Ishikawa (cell line): ENCODE data around the gene PARP9.

Experiments used
- CEBPB ChIP-seq: IDR thresholded peaks from 2 replicates; pipeline ENCODE4 v1.6.1; 2012
- CREB1 ChIP-seq: IDR thresholded peaks from 2 replicates; pipeline ENCODE4 v1.6.1; 2012; ENCODE audit warnings: low read depth
- EGR1 ChIP-seq: IDR thresholded peaks from 2 replicates; pipeline ENCODE4 v1.6.1; 2012
- EP300 ChIP-seq: IDR thresholded peaks from 2 replicates; pipeline ENCODE4 v1.6.1; 2012; ENCODE audit warnings: borderline replicate concordance
- FOXM1 ChIP-seq: IDR thresholded peaks from 2 replicates; pipeline ENCODE4 v1.6.1; 2012; ENCODE audit warnings: low read depth, borderline replicate concordance
- NFIC ChIP-seq: IDR thresholded peaks from 2 replicates; pipeline ENCODE4 v1.6.1; 2012
- RAD21 ChIP-seq: IDR thresholded peaks from 2 replicates; pipeline ENCODE4 v1.6.1; 2012; ENCODE audit warnings: low read depth
- TAF1 ChIP-seq: IDR thresholded peaks from 2 replicates; pipeline ENCODE4 v1.6.1; 2012; ENCODE audit warnings: low read depth, mild to moderate bottlenecking
- TCF12 ChIP-seq: IDR thresholded peaks from 2 replicates; pipeline ENCODE4 v1.6.1; 2012; ENCODE audit warnings: low read depth
- TEAD4 ChIP-seq: IDR thresholded peaks from 2 replicates; pipeline ENCODE4 v1.6.1; 2012
- YY1 ChIP-seq: IDR thresholded peaks from 2 replicates; pipeline ENCODE4 v1.6.1; 2012; ENCODE audit warnings: low read depth
- ZBTB7A ChIP-seq: IDR thresholded peaks from 2 replicates; pipeline ENCODE4 v1.6.1; 2012; ENCODE audit warnings: low read depth
- TF ChIP-seq, protein P1 (sequence below): IDR thresholded peaks from 2 replicates; pipeline ENCODE4 v1.6.1; 2012
- TF ChIP-seq, protein P2 (sequence below): IDR thresholded peaks from 2 replicates; pipeline ENCODE4 v1.6.1; 2012; ENCODE audit warnings: low read depth, mild to moderate bottlenecking
- TF ChIP-seq, protein P3 (sequence below): IDR thresholded peaks from 2 replicates; pipeline ENCODE4 v1.6.1; 2012

PARP9 gene

DNA sequence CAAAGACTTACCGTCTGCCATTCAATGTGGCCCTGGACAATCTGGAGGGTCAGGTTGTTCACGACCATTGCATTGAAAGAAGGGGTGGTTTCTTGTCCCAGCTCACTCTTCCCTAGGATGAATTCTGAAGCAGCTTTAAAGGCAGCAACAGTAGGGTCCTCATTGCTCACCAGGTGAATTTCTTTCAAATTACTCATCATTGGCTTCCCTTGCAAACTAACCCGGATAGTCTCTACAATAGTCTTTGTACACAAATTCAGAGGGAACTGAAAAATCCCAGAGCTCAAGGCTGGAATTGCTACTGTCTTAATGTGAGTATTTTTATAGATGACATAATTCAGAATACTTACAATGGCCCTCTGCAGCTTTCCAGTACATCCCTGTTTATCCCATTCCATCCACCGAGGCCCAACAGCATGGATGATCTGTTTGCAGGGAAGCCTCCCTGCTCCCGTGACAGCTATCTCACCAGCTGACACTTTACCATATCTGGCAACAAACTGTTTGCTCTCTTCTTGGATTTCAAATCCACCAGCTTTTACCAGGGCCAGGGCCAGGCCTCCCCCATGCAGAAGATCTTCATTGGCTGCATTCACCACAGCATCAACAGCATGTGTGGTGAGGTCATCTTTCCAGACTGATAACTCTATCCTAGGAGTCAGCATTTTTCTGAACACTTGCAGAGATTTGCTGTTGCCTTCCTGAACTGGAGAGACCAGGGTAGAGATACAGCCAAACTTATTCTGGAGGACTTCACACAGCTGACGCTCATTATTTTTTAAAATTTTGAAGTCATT is 8.6 kb downstream of the PARP9 start:
- TF ChIP-seq NFIC, result no peak
- TF ChIP-seq, protein P1, sequence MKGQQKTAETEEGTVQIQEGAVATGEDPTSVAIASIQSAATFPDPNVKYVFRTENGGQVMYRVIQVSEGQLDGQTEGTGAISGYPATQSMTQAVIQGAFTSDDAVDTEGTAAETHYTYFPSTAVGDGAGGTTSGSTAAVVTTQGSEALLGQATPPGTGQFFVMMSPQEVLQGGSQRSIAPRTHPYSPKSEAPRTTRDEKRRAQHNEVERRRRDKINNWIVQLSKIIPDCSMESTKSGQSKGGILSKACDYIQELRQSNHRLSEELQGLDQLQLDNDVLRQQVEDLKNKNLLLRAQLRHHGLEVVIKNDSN, result no peak
- no peak for TF ChIP-seq EGR1
- TF ChIP-seq ZBTB7A, result no peak

DNA sequence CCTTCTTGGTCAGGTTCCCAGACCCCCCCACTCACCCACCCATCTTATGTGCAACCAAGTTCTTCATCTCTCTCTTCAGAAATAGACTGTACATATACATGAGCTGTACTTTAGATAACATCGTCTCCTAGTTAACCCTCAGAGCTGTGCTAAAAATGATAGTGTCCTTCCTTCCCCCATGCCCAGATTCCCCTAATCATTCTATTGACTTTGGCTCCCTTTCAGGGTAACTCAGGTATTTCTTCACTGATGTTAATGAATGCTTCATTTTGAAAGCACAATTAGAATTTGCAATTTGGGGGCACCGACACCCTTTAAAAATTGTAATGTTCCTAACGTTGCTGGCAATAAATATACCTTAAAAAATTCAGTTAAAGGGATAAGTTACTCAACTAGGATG is 10.9 kb downstream of the PARP9 start:
- TF ChIP-seq EP300 (no peak), ZBTB7A (no peak), TEAD4 (no peak), RAD21 (no peak), NFIC (no peak)
- TF ChIP-seq, protein P2, sequence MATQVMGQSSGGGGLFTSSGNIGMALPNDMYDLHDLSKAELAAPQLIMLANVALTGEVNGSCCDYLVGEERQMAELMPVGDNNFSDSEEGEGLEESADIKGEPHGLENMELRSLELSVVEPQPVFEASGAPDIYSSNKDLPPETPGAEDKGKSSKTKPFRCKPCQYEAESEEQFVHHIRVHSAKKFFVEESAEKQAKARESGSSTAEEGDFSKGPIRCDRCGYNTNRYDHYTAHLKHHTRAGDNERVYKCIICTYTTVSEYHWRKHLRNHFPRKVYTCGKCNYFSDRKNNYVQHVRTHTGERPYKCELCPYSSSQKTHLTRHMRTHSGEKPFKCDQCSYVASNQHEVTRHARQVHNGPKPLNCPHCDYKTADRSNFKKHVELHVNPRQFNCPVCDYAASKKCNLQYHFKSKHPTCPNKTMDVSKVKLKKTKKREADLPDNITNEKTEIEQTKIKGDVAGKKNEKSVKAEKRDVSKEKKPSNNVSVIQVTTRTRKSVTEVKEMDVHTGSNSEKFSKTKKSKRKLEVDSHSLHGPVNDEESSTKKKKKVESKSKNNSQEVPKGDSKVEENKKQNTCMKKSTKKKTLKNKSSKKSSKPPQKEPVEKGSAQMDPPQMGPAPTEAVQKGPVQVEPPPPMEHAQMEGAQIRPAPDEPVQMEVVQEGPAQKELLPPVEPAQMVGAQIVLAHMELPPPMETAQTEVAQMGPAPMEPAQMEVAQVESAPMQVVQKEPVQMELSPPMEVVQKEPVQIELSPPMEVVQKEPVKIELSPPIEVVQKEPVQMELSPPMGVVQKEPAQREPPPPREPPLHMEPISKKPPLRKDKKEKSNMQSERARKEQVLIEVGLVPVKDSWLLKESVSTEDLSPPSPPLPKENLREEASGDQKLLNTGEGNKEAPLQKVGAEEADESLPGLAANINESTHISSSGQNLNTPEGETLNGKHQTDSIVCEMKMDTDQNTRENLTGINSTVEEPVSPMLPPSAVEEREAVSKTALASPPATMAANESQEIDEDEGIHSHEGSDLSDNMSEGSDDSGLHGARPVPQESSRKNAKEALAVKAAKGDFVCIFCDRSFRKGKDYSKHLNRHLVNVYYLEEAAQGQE, result no peak

DNA sequence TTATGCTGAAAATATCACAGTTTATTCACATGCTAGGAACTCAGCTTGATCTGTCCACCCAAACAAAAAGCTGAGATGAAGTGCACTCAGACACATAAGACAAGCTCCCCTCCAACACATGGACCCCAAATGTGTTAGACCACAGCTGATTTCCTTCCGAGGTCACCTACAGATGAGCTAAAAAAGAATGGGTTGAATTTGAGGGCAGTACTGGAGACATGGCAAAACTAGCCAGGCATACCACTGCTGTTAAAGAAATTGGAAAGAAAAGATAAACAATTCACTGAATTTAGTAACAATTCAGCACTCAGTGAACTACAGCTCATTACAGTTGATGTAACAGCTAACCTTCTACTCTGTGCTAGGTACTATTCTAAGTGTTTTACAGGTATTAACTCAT is 15.5 kb downstream of the PARP9 start:
- TF ChIP-seq YY1 (no peak), FOXM1 (no peak), TEAD4 (no peak), NFIC (no peak), RAD21 (no peak)
- TF ChIP-seq, protein P3, sequence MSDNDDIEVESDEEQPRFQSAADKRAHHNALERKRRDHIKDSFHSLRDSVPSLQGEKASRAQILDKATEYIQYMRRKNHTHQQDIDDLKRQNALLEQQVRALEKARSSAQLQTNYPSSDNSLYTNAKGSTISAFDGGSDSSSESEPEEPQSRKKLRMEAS, result no peak

DNA sequence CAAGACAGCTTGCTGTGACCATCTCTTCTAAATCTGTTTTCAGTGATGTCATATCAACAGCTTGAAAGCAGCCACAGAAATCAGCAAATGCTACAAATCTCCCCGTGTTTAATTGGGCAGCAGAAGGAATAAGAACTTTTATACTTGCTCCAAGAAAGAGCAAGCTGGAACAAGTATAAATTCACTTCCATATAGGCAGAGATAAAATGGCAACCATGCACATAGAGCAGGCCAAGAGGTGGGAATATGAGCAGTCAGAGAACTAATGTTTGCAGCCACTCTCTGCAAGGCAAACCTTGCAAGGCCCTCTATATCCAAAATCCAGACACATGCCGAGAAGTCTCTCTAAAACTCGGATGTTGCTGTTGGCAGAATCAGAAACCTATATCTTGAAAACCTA is 16.0 kb downstream of the PARP9 start:
- no peak for TF ChIP-seq TEAD4
- no peak for TF ChIP-seq CREB1
- TF ChIP-seq EGR1, result no peak
- no peak for TF ChIP-seq CEBPB
- no peak for TF ChIP-seq FOXM1
- no peak for TF ChIP-seq RAD21
- TF ChIP-seq, protein P3, result no peak

DNA sequence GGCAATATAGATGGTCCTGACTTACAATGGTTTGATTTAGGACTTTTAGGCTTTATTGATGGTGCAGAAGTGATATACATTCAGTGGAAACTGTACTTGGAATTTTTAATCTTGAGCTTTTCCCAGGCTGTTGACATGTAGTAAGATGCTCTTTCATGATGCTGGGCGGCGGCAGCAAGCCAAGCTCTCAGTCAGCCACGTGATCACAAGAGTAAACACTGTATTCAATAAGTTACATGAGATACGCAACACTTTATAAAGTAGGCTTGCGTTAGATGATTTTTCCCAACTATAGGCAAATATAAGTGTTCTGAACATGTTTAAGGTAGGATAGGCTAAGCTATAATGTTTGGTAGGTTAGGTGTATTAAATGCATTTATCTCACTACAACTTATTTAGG is 17.9 kb downstream of the PARP9 start:
- TF ChIP-seq, protein P2, result no peak
- TF ChIP-seq TEAD4 (no peak), CREB1 (no peak), CEBPB (no peak), TCF12 (no peak), EGR1 (no peak), EP300 (no peak), ZBTB7A (no peak), YY1 (no peak), FOXM1 (no peak), TAF1 (no peak), NFIC (no peak), RAD21 (no peak)
- TF ChIP-seq, protein P3, result no peak
- TF ChIP-seq, protein P1, result no peak

DNA sequence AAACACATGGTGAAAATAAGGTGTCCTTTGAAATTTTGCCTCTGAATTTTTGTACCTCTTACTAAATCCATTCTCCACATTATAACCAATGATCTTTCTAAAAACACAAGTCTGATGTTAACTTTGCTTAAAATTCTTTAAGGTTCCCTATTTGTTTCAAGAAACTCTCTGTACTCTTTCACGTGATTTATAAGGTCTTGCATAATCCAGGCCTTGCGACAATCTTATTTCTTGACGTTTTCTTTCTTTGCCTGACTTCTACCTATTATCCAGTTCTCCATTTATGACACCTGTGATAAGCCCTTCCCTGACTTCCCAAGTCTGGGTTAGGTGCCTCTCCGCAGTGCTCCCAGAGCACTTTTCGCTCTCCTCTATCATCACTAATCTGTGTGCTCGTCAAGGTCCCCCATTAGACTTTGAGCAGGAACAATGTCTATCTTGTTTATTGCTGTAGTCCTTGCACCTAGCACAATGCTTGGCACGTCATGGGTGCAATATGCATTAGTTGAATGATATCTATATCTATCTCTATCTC is 25.1 kb downstream of the PARP9 start:
- TF ChIP-seq, protein P2, result no peak
- TF ChIP-seq, protein P3, result no peak
